NCI-H2171 treated with DMSO at 0.1 percent for 48 hours (cell line): ENCODE results near the gene CLCN5.

Experiments used
- DNase-seq: peaks from one replicate; lab custom pipeline; 2025; lab: John Stamatoyannopoulos, UW

CLCN5 gene

DNA sequence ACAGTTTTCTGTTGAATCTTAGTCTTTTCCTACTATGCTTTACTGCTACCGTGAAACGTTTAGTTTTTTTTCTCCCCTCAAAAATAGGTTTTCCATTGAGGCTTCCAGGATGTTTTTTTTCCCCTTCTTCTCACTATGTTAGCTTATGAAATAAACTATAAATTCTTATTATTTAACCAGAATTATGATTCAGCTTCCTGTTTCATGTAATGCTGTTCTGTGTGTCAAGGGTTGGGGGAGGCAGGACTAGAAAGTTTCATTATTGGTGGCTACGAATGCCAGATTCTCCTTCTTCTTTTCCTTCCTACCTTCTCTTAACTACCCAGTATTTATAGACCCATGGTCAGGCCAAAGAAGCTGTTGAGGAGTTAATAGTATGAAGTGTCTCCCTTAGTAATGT is 11.8 kb downstream of the CLCN5 start:
- no peak for DNase-seq

DNA sequence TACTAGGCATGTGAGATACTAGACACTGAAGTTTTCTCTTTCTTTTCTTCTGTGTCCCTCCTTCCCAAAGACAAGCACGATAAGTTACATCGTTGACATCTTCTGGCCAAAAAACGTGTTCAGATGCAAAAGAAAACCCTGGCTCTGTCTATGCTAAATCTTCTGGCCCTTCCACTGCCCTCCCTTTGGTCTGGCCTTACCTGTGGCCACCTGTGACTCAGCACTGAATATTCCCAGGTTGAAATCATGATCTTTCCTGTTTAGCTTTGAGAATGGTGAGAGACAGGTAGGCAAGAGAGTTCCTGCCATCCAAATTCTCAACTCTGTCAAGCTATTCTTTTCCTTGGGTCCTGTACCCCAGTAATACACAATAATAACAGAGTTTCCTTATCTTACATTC is 12.3 kb downstream of the CLCN5 start:
- DNase-seq: no peak

DNA sequence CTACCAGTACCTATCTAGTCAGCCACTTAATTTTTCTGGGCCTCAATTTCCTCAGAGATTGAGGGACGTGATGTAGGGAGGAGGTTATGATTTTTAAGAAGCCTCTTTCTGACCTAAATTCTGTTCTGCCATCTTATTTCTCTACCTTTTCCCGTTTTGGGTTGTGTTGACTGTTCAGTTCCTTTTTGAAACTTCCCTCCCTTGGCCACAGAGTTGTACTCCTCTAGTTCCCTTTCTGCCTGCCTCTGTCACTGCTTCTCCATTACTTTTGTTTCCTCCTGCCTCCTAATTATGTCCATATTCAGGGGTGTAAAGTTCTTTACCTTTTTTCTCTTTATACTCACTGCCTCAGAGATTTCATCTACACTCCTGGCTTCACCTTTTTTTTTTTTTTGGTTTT is 25.4 kb downstream of the CLCN5 start:
- no peak for DNase-seq

DNA sequence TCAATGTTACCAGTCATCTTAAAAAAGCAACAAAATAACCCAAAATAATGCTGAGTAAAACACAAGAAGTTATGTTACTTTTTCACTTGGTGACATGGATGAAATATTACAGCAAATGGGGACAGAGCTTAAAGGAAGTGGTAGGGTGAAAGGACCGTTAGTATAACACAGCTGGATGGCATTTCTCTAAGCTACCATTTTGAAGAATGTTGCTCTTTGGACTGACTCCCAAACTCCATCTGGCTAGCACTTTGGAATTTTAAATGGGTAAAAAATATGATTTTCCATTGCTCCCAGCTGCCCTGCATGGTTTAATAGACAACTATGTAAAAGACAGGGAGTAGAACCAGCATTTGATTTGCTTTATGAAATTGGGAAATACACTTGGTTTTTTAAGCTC is 27.6 kb downstream of the CLCN5 start:
- no peak for DNase-seq

DNA sequence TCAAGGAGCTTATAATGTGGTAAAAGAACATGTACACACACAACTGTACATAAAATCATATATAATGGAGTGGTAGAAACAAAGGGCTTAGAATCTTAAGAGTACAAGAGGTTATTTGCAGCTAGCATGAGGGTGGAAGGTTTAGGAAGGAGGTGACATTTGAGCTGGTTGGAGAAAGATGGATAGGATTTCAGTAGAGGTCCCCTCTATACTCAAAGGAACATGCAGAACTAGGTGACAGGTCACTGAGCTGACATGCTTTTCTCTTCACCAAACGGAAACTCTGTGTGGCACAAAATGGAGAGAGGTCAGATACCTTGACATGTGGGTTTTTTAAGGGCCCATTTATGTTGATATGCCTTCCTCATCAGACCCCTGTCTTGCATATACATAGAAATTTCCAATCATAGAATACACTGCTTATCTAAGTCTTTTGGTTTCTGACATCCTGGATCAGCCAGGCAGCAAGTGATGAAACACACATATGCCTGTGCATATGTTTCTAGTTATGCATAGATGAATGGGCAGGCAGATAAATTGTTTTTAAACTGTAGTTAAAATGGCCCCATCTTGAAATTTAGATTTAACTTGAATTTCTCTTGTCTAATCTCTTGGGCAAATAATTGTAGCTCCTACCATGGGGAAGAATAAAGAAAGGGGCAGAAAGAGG is 29.3 kb downstream of the CLCN5 start:
- DNase-seq: peak; percentile 87

DNA sequence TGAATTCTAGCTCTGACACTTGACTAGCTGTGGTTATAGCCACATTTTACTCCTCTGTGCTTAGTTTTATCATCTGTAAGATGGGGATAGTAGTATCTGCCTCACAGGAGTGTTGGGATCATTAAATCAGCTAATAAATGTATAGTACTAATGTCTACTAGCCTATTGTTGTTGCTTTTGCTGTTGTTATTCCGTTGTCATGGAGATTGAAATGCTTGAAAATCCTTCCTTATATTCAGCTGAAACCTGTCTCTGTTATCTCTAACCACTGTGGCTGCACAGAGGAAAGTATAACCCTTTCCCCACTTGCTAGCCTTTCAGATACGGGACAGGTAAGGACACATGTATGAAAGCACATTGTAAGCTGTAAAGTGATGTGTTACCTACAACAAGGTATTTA is 33.9 kb downstream of the CLCN5 start:
- no peak for DNase-seq

DNA sequence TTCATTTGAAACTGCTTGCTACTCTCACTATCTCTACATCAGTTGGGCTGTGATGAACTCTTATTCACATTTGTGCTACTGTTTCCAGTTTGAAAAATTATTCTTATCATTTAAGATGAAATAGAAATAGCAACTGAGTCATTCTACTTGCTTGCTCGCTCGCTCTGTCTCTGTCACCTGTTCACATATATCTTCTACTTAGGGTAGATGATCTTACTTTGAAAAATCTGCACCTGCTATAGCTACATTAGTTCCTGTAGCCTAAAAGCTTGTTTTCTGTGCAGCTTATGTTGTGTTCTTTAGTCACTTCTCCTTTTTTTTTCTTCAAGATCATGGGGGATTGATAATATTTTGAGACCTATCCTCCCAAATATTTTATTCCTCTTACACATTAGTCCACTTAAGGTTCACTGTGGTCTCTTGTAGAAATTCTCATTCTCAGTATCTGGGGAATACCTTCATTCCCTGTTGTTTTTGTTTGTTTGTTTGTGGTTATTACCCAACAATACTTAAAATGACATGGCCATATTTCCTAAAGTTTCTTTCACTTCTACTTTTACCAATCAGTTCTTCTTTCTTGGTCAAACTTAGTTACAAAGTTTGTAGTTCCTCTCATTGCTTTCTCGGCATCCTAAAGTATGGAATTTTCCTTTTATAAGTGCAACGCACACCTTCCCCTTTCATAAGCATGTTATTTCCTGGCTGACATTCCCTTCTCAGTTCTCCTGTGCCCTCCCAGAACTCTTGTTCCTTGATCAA is 36.5 kb downstream of the CLCN5 start:
- no peak for DNase-seq

DNA sequence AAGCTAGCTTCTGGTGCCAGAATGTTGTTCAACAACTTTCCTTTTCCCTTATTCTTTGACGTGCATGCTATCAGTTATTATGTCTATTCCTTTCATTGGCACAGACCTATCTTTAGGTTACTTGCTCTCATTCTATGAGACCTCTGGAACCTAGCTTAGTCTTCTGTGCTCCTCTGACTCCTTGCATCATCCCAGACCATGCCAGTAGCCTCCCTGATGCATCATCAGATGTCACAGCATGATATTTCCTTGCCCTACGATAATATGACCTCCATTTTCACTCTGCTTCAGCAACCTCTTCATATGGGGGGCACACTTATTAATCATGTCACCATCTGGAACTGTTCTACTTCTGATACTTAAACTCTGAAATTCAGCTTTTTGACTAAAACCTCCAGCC is 37.2 kb downstream of the CLCN5 start:
- DNase-seq: no peak

DNA sequence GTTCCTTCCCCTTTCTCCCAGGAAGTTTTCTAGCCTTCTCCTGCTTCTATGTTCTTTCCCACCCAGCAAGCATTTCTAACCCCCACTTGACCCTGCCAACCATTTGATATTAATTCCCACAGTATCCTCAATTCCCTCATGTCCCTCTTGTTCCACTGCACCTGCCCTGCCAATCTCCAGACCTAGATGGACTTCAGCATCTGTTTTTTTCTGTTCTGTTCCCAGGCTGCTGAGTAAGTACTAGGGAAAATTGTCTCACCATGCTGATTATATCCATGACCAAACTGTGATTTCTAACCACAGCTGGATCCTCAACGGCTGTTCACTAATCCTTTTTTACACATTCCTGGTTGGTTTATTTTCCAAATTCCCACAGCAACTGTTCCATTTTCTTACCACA is 37.7 kb downstream of the CLCN5 start:
- DNase-seq: no peak

DNA sequence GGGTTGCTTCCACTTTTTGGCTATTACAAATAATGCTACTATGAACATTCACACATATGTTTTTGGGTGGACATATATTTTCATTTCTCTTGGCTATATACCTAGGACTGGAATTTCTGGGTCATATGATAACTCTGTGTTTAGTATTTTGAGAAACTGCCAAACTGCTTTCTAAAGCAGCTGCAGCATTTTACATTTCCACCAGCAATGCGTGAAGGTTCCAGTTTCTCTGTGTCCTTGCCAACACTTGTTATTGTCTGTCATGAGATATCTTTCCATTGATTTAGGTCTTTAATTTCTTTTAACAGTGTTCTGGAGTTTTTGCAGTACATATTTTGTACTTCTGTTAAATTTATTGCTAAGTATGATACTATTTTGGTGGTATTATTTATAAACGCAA is 48.3 kb downstream of the CLCN5 start:
- no peak for DNase-seq

DNA sequence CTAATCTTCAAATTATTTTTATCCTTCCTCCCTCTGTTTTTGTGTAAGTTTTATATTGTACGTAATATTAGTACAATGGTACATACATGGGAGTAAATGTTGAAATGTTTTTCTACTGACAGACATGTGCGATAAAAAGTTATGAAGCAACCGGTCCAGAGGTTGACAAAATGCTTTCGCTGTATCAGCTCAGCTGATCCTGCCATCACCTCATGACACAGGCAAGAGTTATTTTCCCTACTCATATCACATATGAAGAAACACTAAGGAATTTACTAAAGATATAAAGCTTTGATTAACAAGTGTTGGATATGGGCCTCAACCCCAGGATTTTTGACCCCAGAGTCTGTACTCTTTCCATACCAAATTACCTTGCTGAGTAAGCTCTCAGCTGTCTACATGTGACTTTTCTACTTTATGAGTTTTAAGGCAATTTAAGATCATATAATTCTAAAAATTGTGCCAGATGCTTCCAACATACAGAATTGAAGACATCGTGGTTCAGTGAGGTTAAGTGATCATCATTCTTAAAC is 50.0 kb downstream of the CLCN5 start:
- no peak for DNase-seq

DNA sequence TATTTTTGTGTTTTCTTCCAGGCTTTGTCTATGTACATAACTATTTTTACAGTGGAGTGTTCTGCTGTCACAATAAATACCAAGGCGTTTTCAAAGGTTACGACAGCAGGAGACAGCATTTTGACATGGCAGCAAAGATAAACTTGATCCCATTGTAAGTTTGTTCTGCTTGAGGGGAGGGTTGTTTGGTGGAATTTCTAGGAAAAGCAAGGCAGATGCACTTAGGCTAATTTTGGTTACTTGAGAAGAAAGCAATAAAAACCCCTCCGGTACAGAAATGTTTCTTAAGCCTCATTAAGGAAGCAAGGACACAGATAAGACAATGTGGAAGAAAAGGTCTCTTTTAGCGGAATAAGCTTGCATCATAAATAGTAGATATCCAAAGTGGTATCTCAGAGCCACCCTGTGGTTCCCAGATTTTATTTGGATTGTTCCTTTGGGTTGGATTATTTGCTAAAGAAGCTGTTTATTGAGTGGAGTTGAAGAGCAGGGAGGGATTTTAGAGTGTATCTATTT is 54.3 kb downstream of the CLCN5 start:
- peak; percentile 21 for DNase-seq

DNA sequence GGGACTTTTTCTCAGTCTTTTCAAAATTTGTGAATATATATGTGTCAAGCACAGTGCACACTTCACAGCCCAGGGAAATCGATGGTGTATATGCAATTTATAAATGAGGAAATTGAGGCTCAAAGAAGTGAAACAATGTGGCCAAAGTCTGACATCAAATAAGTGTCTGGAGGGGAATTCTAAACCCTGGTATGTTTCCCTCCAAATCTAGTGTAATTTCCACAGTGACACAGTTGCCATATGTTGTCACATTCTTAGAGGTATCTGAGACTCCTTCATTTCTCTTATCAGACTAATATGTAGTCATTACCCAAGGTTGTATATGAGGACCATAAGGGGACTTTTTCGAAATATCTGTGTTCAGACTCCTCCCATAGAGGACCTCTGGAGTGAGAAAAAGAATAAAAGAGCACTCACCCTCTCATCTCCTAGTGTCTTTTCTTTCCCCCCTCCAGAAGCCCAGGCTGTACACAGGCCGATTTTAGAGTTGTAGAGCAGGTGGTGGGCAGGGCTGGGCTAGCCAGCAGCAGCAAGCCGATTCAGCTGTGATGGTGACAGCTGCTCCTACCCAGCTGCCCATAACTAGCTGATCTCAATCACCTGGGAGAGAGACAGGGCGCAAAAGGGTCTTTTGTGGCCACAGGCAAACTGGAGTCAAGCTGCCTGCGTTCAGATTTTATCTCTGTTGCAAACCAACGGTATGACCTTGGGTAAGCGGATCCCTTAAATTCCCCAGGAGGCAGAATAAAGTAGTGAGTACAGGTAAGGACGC is 55.1 kb downstream of the CLCN5 start:
- peak; percentile 81 for DNase-seq

DNA sequence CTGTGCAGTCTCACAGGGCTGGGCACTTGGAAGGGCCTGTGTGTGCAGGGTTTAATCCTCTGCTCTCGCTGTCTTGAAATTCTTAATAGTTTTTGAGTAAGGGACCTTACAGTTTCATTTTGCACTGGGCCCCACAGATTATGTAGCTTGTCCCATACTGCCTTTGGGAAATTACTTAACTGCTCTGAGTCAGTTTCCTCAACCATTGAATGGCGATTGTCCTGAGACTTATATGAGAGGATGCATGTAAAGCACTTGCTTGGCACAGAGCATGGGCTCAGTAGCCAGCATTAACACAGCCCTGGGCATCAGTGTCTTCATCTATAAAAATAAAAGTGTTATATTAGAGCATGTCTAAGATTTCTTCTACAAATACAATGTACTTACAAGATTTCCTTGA is 55.8 kb downstream of the CLCN5 start:
- no peak for DNase-seq

DNA sequence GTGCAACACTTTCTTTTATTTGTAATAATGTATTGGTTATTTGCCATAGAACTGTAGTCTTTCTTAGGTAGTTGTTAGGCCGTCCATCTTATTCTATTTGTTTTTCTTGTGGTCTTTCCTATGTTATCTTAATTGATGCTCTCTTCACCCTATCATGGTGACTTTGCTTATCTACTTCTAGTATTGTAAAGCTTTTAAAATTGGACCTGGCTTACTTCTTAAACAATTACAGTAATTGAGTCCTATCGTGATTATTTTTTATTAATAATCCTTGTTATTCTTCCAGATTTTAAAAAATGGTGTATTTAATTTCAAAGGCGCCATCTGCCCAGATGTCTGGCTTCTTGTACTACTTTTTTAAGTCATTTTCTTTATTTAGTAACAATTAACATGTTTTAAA is 63.7 kb downstream of the CLCN5 start:
- DNase-seq: no peak

DNA sequence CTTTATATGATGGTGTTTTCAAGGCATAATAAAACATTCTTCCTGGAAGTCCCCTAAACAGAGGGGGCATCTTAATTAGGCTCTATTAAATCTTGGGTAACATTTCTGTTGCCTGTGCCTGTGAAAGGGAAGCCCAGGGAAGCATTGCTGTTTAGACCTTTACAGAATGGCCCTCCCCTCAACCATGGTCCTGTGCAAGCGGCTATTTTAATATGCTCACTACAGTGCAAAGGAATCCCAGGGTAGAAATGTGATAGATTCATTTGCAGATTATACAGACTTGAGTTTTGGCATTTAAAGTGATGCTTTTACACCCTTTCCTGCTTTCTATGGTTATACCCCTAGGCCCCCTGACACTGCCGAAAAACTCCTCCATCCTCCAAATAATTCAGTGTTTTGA is 65.3 kb downstream of the CLCN5 start:
- no peak for DNase-seq

DNA sequence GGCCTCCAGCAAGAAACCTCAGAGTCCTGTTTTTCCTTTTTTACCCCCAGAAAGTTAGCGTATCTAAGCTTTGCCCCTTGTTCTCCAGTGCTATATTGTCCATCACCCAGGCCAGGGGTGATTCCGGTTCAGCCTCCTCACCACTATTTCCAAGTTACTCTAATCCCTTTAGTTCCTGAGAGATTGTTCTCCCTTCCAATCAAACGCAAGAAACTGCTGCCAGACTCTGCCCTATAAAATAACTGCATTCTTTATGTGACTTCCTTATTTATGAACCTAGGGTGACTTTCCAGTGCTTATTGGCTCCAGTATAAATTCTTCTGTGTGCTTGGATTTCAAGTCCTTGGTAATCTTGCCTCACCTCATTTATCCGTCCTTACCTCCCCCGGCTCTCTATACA is 65.7 kb downstream of the CLCN5 start:
- no peak for DNase-seq

DNA sequence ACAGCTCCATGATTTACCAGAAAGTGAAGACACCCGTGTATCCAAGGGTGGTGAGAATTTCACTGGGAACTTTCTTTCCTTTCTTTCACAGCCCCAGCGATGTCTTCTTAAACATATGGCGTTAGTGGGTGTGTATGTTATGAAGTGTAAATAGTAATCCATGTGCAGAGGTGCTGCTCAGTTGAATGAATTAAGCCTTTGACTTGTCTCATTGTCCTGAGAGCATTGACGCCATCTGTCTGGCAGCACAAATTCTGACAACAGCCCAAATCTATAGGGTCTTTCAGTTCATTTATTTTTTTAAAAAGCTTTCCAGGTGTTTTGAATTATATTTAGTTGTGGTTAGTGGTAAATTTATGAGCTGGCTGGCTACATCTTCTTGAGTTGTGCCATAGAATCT is 69.4 kb downstream of the CLCN5 start:
- peak; percentile 71 for DNase-seq

DNA sequence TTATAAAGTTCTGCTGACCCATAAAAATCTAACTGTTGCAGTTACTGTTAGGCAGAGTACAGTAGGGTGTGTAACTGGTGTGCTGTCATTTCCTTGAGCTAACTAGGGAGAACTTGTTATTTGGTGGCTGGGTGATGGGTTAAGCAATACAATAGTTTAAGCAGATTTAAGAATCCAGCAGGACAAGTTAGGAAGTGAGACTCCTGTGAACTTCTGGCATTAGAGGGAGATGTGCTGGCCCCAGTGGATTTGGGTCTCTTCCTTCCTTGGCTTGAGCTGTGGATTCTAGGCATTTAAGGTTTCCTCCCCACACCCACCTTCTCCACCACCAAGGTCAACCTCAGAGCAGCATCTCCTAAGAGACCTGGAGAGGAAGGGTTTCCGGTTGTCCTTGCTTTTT is 70.5 kb downstream of the CLCN5 start:
- no peak for DNase-seq

DNA sequence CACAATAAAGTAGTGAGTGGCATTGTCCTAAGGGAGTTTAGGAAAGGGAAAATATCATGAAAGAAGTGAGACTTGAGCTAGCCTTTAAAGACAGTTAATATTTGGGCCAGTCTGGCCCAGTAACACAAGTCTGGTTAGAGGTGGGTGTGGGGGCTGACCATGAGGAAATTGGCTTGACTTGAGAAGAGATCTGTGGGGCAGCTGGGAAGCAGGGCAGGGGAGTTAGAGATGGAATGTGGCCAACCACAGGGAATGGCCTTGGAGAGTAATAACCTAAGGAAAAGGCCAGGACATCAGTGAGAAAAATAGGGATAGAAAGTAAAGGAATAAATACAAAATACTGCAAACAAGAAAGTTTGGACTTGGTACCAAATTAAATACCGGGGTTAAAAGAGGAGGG is 71.3 kb downstream of the CLCN5 start:
- no peak for DNase-seq

DNA sequence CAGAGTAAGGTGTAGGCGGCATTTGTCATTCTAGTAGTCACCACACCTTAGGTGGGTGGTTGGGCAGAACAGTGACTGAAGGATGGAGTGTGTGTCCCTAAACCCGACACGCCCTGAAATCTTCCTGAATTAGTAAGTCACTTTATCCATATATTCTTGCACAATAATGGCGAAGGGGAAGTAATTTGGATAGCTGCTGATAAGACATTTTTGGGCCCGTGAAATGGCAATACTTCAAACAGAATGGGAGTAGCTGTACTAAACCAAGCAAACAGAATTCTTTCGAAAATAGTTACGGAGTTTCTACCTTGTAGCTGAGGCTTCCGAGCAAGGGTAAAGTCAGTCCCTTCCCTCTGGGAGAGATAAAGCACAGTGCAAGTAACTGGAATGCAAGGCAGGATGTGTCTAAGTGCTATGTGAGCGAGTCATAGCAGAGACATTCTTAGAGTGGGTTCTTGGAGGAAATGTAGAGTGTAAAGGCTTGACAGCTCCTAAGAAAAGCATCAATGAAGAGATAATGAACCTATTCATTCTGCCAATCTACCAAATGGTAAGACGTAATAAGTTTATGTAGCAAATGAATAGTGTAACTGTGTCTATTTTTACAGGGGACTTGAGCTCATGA is 72.8 kb downstream of the CLCN5 start:
- no peak for DNase-seq

DNA sequence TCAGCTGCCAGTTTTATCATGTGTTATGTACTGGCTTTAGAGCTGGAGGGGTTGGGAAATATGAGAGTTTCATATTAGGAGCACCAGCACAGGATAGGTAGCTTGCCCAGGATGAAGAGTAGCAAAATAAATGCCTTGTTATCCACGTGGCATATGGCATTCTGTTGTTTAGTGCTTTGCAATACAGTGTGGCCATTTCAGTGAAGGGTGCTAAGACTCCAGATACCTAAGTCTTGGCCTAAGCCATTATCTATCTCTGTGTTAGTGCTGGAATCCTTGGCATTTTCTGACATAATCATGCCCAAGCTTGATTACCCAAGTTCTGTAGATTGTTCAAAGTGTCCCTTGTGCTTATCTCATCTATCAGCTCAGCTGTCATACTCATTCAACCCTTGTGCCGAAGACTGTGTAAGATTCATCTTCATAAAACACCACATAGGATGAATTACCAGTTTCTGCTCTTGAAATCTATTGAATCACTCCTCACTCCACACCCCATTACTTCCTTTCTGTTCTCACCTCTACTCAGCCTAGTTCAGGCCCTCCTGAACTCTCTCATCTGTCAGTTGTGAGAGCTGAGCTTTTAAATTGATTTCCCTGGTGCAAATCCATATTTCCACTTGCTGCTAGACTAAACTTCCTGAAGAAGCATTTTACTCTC is 73.5 kb downstream of the CLCN5 start:
- DNase-seq: no peak
